Measurements from ENCODE around the gene PKM. TPM values are rescaled to one million over a fixed set of nuclear protein-coding genes. Genes with fewer than 3 reads are reported as not detected.

PKM gene
- total RNA-seq, 2 experiments from 2014 or later: 202 to 203 TPM

DNA sequence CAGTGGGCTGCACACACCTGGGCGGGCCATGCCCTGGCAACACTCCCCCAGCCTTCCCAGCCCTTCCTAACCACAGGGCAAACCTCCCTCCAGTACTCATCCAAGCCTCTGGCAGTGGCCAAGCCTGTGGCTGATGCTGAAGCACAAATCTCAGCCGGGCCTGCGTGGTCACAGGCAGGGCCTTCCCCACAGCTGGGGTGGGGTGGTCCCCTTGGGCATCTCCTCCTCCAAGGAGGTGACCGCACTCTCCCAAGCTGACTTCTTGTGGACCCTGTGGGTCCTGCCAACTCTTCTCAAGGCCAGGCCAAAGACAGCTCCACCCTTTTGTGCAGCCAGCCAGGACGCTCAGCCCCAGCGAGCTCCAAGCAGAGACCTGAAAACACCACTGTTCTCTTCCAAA is 54.8 kb downstream of the PKM start:
- Histone ChIP-seq H3K4me3 (ENCODE audit: low read length) (no peak overlapping the region), H3K9me3 (ENCODE audit: control insufficient read depth in 1 of 2, insufficient read depth in 1 of 2, low read length in 2 of 2) (no peaks in the 10 kb centered on the region), H3K4me1 (ENCODE audit: insufficient read depth, low read length) (no peaks in the 10 kb centered on the region), H3K36me3 (ENCODE audit: insufficient read depth, low read length) (no peaks in the 10 kb centered on the region), H3K27me3 (ENCODE audit: control insufficient read depth in 1 of 2, insufficient read depth in 2 of 2, low read length in 2 of 2) (peaks cover 0 to 6% of the 10 kb centered on the region in 2 experiments), H3K27ac (ENCODE audit: low read depth in 1 of 2, low read length in 2 of 2) (no peak overlapping the region)
- CTCF ChIA-PET: no interaction called here
- POLR2A ChIA-PET: no interaction called here
- H3K27me3 Mint-ChIP-seq: peaks cover 5% of the 10 kb centered on the region
- DNase-seq: no peak
- ATAC-seq (ENCODE audit: poor library complexity): no peak
- no peak overlapping the region for H3K27ac Mint-ChIP-seq
- H3K4me1 Mint-ChIP-seq (ENCODE audit: low read depth): no peaks in the 10 kb centered on the region
- no peak for TF ChIP-seq CTCF (IDR thresholded peaks at IDR 0.05)
- no peak overlapping the region for H3K4me3 Mint-ChIP-seq
- H3K9me3 Mint-ChIP-seq: no peaks in the 10 kb centered on the region
- intact Hi-C loops (cut with DNase I, micrococcal nuclease): no loop called here
- H3K36me3 Mint-ChIP-seq (ENCODE audit: low read depth): no peaks in the 10 kb centered on the region

DNA sequence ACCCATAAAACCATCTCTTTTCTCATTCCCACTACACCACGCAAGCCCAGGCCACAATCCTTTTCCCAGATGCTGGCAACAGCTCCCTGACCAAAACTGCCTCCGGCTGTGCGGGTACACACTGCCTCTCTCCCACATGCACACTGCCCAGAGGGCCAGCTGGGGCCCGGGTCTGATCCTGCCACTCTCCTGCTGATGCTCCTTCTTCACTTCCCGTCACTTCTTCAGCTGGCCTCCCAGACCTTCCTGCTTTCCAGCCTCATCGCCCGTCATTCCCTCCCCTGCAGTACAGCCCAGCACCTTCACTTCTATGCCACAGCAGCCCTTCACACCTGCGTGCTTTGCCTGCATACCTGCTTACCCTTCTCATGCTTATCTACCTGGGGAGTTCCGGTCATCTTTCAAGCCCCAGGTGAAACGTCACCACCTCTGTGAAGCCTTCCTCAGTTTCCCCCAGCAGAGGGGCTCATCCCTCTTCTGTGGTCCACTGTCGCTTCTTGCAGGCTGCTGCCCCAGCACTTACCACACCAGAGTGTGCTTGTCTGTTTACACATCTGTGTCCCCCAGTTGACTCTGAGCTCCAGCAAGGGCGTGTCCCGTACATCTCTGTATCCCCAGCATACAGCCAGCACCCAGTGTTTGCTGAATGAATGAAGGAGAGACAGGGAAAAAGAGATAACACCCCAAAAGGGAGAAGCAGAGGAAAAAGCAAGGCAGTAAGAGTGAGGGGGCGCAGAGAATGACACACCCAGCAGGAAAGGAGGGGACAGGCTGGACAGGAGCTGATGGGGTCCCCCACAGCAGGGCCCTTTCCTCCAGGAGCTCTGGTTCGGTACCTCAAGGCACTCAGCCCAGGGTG is 55.6 kb downstream of the PKM start:
- TF ChIP-seq CTCF (IDR thresholded peaks at IDR 0.05): no peak
- intact Hi-C loops (cut with DNase I, micrococcal nuclease): no loop called here
- Histone ChIP-seq H3K27ac (ENCODE audit: low read depth in 1 of 2, low read length in 2 of 2) (no peak overlapping the region), H3K4me3 (ENCODE audit: low read length) (no peak overlapping the region), H3K36me3 (ENCODE audit: insufficient read depth, low read length) (no peaks in the 10 kb centered on the region), H3K27me3 (ENCODE audit: control insufficient read depth in 1 of 2, insufficient read depth in 2 of 2, low read length in 2 of 2) (peaks cover 0 to 6% of the 10 kb centered on the region in 2 experiments), H3K9me3 (ENCODE audit: control insufficient read depth in 1 of 2, insufficient read depth in 1 of 2, low read length in 2 of 2) (no peaks in the 10 kb centered on the region), H3K4me1 (ENCODE audit: insufficient read depth, low read length) (no peaks in the 10 kb centered on the region)
- ChIA-PET POLR2A (no interaction called here), CTCF (no interaction called here)
- Mint-ChIP-seq H3K9me3 (no peaks in the 10 kb centered on the region), H3K4me1 (ENCODE audit: low read depth) (no peaks in the 10 kb centered on the region), H3K36me3 (ENCODE audit: low read depth) (no peaks in the 10 kb centered on the region), H3K4me3 (no peak overlapping the region), H3K27ac (no peak overlapping the region), H3K27me3 (no peaks in the 10 kb centered on the region)
- DNase-seq (no peak), ATAC-seq (ENCODE audit: poor library complexity) (no peak)

DNA sequence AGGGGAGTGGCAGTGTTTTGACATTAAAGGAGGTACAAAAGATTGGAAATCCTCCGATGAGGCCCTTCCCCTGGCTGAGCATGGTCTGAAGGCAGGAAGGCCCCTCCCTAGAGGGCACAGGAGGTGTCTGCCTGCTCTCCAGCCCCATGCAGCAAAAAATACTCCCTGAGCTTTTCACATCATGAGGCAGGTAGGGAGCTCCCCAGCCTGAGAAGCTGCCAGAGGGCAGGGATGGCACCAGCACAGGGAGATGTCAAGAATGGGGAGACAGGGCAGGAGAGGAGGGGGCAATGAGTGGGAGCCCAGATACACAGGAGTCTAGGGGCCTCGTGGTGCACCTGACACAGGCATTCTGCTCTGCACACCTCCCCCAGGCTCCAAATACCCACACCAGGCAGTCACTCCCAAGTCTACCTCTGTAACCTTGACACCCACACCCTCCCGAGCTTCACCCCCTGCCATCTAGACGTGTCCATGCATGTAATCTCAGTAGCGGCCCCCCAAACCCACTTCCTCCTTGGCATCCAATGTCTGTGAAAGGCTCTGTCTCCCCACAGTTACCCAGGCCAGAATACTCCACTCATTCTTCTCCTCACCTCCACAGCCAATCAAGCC is 56.3 kb downstream of the PKM start:
- H3K9me3 ChIP-seq (ENCODE audit: control insufficient read depth in 1 of 2, insufficient read depth in 1 of 2, low read length in 2 of 2): no peaks in the 10 kb centered on the region
- no peak overlapping the region for H3K4me3 ChIP-seq (ENCODE audit: low read length)
- Mint-ChIP-seq H3K4me1 (ENCODE audit: low read depth) (no peaks in the 10 kb centered on the region), H3K36me3 (ENCODE audit: low read depth) (no peaks in the 10 kb centered on the region), H3K27ac (no peak overlapping the region), H3K4me3 (no peak overlapping the region), H3K27me3 (no peaks in the 10 kb centered on the region), H3K9me3 (no peaks in the 10 kb centered on the region)
- DNase-seq (no peak), ATAC-seq (ENCODE audit: poor library complexity) (no peak)
- CTCF ChIA-PET: no interaction called here
- H3K36me3 ChIP-seq (ENCODE audit: insufficient read depth, low read length): no peaks in the 10 kb centered on the region
- intact Hi-C loops (cut with DNase I, micrococcal nuclease): no loop called here
- no peaks in the 10 kb centered on the region for H3K4me1 ChIP-seq (ENCODE audit: insufficient read depth, low read length)
- no peak overlapping the region for H3K27ac ChIP-seq (ENCODE audit: low read depth in 1 of 2, low read length in 2 of 2)
- no peak for TF ChIP-seq CTCF (IDR thresholded peaks at IDR 0.05)
- POLR2A ChIA-PET: no interaction called here
- H3K27me3 ChIP-seq (ENCODE audit: control insufficient read depth in 1 of 2, insufficient read depth in 2 of 2, low read length in 2 of 2): peaks cover 0 to 3% of the 10 kb centered on the region in 2 experiments

Measured in CD4-positive, alpha-beta T cell (primary cell).